NCI-H1694 (cell line): ENCODE measurements around the gene C7orf25.
A peak's percentile ranks its signal among the peaks of the same experiment; 100 is the strongest.

Source experiments
- DNase-seq: peaks from one replicate; lab custom pipeline; 2025; lab: John Stamatoyannopoulos, UW

The C7orf25 gene

DNA sequence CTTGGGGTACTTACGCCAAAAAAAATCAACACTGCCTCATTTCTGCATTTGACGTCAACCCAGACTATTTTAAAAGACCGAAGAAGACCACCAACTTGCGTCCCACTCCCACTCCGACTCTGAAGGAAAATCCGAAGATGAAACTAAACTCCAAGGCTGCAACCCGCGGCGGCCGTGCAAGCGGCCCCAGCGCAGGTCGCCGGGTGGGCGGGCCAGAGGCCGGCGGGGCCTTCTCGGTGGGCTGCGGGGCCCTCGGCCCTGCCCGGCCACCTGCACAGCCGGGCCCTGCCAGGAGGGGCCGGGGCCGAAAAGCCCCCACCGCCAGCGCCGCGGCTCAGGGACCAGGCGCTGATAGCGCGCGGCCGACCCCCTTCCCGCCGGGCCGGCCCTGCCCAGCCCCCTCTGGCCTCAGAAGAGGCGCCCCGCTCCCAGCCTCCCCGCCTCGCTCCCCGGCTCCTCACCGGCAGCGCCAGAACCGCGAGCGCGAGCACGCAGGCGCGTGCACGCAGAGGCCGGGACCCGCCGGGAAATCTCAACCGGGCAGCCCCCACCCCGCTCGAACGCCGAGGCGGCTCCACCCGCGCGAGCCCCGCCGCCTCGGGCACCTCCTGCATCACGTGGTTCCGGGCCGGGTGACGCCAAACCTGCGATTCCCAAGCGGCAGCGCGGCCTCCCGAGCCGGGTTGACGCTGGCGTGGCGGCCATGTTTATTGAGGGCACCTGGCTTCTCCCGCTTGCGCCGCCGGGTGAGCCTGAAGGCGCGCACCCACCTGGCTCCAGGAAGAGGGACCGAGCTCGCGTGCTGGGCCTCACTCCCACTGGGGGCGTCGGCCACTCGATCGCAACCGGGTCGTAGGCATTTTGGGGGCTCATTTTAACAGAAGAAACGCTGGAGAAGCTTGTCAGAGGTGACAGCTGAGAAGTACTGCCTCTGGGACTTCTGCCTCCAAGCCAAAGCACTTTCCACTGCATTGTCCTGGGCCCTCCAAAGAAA is at the start of gene C7orf25:
Gene C7orf25, minus strand, starts transcription at position 617 of the 994 bp plus-strand sequence. CDS start 1,170 bp downstream, outside the sequence.
- DNase-seq = peak; percentile 90

DNA sequence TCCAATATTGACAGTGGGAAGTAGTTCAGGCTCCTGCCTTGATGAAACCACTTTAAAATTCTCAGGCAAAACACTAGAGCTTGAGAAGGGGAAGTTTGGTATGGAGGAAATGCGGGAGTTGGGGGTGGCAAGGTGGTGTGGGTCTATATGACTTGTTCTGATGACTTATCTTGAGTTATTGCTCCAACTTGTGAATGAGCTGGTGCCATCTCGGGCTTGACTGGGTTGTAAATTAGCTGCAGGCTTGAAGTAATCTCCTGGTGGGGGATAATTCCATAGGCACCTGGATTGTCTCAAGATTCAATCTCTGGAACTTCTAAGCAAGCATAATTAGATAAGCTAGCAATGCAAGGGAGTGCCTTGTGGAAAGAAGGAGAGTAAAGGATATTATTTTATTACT is 49.3 kb upstream of the C7orf25 start:
- DNase-seq = no peak

DNA sequence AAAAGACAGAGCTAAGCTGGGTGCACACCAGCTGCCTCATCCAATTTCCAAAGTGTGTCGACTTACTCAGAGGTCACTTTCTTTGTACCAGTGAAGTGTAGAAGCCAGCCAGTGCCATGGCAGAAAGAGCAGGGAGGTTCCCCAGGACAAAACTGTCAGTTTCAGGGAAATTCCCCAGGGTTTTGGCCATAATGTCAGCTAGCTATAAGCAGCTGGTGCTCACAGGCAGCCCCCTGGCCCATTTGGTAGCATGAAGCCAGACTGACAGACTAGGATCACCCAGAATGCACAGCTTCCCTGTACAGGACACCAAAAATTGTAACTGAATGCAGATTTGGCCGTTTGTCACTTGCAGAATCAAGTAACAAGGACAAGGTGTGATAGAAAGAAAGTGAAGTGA is 48.9 kb upstream of the C7orf25 start:
- DNase-seq = no peak

DNA sequence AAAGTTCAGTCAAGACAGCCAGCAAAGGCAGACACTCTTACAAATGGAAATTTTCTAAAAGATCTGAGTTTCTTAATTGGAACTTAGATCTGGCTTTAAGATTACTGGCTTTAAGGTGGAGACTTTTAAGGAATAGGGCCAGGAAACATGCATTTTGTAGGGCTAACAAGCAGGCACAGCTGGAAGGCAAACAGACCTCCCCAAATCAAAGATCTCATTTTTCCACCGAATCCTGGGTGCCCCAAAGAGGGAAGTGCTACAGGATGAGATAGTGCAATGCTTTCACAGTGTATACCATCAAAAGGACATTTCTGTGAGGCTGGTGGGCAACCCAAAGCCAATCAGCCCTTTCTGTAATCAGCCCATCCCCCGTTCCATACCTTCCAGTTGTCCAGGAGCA is 47.7 kb upstream of the C7orf25 start:
- no peak for DNase-seq

DNA sequence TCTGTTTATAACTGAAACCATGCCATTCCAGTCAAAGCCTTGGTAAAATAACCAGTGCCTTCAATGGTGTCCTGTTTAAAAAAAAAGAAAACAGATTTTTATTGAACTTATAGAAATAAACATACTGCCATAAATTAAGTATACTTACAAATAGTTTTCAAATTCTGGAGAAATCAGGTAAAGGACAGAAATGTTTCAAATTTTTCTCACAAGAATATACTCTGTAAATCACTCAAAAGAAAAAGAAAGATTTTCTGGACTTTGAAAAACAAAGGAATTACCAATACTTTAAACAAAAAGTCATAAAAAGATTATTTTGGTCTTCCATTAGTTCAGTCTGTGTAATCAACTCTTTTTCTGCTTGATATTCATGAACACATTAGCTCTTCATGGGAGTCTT is 44.2 kb upstream of the C7orf25 start:
- DNase-seq = no peak

DNA sequence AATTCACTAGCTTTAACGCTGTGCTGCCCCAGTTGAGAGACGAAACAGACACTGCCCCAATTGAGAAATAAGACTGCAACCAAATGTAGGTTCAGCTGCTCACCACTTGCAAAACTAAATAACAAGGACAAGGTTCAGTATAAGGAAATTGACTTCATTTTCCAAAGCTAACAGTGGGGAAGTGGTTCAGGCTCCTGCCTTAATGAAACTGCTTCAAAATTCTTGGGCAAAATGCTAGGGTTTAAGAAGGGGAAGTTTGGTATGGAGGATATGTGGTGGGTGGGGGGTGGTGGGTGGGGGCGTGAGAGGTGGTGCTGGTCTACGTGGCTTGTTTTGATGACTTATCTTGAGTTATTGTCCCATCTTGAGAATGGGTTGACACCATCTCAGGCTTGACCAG is 42.1 kb upstream of the C7orf25 start:
- DNase-seq = no peak

DNA sequence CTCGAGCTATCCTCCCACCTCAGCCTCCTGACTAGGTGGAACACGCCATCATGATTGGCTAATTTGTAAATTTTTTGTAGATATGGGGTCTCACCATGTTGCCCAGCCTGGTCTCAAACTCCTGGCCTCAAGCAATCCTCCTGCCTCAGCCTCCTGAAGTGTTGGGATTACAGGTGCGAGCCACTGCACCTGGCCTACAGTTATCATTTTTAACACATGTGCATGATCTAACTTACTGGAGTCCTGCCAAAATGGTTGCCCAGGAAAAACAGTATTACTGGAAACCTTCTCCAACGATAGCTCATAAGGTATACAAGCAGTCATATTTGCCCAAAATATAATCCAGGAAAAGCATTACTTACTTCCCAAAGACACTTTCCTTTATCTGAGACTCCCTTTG is 40.5 kb upstream of the C7orf25 start:
- DNase-seq = no peak

DNA sequence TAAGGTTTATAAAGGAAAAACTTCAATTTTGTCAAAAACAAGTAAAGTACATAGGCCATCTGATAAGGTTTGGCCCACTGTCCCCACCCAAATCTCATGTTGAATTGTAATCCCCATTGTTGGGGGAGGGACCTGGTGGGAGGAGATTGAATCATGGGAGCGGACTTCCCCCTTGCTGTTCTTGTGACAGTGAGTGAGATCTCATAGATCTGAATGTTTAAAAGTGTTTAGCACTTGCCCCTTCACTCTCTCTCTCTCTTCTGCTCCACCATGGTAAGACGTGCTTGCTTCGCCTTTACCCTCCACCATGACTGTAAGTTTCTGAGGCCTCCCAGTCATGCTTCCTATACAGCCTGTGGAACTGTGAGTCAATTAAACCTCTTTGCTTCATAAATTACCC is 38.5 kb upstream of the C7orf25 start:
- no peak for DNase-seq

DNA sequence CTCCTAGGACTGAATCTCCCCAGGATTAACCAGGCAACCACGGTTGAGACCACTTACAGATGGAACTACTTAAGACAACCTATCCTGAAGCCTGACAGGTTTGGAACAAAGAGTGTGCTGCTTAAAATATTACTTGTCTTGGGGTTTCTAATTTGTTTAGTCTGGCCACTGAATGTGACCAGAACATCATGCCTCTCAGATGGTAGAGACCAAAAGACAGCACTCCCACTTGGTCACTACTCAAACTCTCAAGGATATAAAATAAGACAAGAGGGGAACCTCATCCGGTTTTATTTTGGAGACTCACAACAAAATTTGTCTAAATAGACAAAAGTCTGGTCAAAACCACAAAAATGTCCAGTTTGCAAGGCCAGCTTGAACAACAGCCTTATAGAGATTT is 35.7 kb upstream of the C7orf25 start:
- no peak for DNase-seq

DNA sequence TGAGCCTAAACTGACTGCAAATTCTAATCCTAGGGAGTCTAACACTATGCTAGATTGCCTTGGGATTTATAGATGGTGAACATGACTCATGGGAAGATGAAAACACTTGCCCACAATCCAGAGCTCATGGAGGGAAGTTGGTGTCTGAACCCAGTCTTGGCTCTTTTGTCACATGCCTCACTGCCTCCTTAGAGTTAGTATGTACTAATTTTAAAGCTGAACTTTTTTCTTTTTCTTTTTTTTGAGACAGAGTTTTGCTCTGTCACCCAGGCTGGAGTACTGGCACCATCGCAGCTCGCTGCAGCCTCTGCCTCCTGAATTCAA is 34.7 kb upstream of the C7orf25 start:
- no peak for DNase-seq

DNA sequence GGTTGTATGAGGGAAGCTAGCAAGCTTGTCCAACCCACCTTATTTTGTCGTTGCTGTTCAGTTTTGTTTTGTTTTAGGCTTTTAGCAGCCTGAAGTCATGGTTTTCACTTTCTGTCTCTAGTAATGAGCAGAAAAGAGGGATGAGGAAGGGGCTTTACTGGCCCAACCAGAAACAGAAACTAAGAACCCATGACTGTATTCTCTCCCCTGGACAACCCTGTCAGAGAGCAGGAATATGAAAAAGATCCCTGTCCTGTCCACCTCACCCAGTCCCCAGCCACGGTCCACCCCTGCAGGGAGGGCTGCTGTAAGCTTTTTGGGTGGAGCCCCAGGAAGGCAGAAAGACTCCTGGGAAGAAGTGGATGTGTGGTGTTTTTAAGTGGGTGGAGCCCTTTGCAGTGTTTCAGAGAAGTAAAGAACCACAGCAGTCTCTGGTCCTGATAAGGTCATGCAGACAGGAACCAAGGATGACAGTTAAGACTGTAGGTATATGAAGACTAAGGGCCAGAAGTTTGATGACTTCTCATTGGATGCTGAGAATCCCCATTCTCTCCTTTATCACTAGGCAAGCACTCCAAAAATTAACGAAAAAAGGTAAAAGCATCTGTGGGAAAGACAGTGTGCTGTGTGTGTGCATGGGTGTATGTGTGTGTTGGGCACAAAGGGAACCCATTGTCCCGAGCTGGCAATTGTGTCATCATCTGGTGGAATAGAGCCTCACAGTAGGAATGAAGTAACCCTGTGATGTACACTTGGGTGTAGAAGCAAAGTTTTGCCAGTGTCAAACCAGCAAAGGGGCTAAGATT is 34.2 kb upstream of the C7orf25 start:
- no peak for DNase-seq

DNA sequence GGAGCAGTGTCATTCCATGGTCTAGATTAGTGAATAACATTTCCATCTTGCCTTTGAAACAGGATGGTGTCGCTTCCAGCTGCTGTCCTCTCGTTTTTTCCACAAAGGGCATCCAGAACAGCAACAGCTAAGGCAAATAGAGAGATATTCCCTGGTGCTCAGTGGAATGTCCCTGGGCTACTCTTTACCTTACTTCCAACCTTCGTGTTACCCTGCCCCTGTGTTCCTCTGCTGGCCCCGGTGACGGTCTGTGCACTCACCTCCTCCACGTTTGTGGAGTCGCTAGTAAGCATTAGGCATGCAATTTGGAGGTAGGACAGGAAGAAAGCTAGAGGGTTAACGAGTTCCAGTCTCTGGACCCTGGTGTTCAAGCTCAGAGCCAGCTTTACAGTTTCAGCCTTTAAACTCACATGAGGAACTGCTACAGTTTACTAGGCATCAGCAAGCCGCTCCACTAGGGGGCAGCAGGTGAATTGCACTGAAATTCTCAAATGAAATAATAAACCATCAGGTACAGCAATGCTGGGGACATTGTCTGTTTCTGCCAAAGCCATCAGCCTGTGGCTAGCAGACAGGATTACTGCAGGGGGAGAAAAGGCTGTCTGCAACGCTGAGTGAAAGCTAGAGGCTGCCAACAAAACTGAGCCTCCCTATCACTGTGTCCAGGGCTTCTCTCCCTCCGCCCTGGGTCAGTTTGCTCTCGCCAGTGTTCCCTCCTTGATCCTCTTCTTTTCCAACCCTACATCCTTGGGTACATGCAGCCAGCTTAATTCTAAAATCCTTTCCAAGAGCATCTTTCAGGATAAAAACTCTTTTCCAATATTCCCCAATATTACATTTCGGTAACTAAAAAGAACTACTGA is 29.3 kb upstream of the C7orf25 start:
- DNase-seq = peak; percentile 77

DNA sequence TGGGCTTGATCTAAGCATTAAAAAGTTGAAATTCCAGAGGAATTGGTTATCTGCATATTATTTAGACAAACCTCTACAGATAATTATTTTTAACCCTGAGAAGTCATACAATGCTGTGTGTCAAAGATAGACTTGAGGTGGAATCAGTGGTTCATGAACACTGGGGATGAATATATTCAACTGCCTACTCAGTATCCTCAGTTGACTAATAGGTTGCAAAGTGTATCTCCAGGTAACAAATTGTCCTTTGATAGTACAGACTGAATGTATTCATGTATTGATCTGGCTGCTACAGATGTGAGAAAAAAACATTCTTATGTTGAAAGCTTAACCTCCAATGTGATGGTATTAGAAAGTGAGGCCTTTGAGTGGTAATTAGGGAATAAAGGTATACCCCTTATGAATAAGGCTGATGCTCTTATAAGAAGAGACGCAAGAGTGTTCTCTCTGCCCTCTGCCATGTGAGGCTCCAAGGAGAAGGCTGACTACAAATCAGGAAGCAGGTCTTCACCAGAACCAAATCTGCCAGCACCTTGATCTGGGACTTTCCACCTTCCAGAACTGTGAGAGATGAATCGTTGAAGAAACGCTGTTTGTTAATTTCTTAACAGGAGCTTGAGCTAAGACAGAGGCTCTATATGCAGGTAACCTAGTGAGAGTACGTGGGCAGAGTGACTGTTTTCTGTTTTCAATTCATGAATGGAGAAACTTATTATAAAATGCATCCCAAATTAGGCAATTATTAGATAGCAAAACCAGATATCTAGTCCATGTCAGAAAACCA is 27.8 kb upstream of the C7orf25 start:
- no peak for DNase-seq

DNA sequence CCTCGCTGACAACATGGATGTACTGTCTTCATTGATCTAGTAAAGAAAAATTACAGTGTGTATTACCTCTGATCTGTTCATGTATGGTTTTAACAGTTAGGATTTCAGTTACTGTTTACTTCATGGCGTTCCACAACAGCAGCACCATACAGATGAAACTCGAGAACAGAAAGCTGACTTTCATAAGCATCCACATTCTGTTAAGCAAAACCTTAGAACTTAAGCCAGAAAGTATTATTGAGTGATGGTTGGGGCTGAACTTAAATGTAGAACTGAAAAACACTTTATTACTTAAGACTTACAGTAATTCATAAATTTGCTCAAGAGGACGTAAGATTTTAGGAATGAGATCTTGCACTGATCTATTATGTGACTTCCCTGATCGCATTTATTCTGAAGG is 24.0 kb upstream of the C7orf25 start:
- DNase-seq = no peak

DNA sequence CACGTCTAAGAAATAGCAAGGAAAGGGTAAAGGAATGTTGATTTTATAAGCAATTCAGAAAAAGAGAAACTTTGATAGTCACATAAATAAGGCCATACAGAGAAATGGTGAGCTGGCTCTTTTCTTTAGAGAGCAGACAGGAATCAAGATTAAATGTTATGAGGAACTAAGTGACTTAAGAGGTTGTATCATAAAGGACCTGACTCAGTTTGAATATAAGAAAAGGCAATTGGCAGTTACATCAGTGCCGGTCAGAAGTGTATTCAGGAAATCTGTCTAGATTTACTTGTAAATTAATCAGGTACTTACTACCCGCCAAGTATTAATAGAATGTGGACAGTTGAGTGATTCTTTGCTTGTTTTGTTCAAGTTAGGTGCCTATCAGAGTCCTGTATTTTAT is 22.4 kb upstream of the C7orf25 start:
- no peak for DNase-seq

DNA sequence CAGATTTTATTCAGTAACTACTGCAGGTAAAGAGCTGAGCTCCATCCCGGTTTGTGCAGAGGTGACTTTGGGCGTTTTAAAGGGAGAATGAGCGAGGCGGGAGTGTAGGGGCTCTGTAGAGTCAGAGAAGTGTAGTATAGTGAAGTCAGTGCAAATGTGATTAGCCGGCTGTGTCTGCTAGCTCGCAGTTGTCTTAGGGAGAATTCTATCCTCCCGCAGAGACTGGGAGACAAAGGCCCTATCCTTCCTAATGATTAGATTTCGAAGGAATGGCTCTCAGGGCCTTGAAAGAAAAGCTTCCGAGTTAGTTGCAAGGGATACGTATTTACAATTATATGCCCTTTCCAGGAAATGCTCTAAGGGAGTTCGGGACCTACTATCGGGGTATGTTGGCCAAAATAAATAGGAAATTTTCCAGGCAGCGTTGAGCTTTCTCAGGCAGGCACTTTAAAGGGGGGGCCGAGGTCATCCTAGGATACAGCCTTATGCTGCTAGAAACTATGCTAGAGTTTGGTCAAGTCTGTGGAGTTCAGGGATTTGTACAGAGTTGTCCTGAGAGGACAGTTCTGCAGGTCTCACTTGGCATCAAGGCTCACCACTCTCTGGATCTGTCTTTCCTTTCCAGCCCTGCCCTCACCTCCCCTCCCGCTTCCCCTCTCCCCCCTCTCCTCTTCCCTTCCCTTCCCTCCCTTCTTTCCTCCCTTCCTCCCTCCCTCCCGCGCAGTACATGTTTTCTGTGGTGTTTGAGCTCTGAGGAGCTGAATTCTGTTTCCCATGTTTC is 21.1 kb upstream of the C7orf25 start:
- DNase-seq = no peak

DNA sequence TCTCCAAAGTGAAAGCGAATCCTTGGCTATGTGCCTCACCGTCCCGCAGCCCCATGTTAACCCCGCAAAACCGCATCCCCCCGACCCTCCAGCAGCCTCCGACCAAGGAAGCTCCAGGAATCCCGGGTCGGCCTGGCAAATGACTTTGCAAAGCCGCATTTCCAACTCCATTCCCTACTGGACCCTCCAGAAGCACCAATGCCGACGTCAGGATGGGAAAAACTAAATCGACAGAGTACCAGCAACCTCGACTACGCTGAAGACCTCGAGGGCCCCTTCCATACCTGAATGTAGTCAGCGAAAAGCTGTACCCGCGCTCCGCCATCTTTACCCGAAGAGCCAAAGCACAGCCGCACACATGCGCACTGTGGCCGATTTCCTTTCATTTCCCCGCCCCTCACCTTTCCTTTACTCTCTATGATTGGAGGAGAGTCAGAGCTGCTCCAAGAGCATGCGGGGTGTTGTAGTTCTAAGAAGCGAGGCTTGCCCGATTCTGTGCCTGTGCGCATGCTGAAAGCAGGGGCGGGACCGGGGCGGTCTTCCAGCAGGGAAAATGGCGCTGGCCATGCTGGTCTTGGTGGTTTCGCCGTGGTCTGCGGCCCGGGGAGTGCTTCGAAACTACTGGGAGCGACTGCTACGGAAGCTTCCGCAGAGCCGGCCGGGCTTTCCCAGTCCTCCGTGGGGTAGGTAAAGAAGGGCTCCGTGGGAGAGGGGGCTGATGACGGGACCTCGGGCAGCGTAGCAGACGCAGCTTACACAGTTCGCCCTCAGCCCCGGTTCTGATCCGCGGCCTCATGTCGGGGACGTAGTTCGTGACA is 20.2 kb upstream of the C7orf25 start, which contains the start of the genes MRPL32 and PSMA2:
Gene MRPL32, plus strand, starts transcription at position 543 of the 818 bp plus-strand sequence. Its CDS starts 11 bp downstream, at position 554.
Gene PSMA2, minus strand, starts transcription at position 341 of the 818 bp plus-strand sequence. Its CDS starts 16 bp downstream, at position 325.
- peak; percentile 99 for DNase-seq

DNA sequence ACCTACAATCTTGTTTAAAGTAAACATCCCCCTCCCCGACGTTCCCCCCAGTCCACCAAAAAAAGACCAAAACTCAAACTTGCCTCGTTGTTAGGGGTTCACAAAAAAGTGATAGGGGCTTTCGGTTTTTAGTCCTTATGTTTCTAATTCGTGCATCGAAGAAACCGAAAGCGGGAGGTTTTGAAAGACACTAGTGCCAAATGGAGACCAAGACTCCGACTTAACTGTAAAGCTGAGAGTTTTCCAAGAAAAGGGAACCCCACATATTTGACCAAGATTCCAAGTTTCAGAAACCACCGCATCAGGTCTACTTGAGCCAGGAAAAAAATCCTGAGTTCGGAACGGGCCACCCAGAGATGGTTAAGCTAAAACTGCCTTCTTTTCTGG is 19.6 kb upstream of the C7orf25 start:
- DNase-seq = no peak

DNA sequence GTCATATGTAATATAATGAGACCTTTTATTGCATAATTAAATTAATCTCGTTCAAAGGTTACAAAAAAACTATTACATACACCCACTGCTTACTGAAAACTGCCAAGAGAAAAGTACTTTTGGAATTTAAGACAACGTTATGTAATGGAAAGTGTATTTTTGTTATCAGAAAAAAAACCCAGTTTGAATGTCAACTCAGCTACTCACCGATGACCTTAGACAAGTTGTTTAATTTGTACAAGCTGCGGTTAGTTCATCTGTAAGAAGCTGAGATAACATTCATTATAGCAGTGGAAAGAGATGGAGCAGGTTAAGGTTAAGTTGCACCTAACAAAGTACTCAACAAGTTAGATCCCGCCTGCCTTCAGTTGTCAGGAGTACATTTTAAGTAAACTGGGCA is 19.0 kb upstream of the C7orf25 start:
- no peak for DNase-seq
